Breast epithelium (tissue), 4 donors: ENCODE data around the gene ANXA5. TPM values are rescaled to one million over a fixed set of nuclear protein-coding genes. Genes with fewer than 3 reads are reported as not detected.
"Not testable (repeated sequence)": the region's sequence is repeated elsewhere in the genome, so short reads cannot be mapped to it uniquely, and the experiment has no call there.

ENCODE experiments used
- DNase-seq, 2 donors: peaks; one replicate each; pipeline ENCODE4 v3.0.0-alpha.2; 2019; ENCODE audit warnings: low spot score in 2 of 2
- H3K27ac ChIP-seq, 2 donors: fragments of 200-600 bp; sonication (generic) in 1 of 2; one replicate each; pipeline ENCODE4 v1.5.1; 2016 to 2019; ENCODE audit warnings: mild to moderate bottlenecking in 1 of 2
- H3K27me3 ChIP-seq, 2 donors: fragments of 200-600 bp; sonication (generic) in 1 of 2; one replicate each; pipeline versions ENCODE4 v1.5.1 to v1.6.0; 2017 to 2019; ENCODE audit warnings: control low read depth in 1 of 2, mild to moderate bottlenecking in 1 of 2
- H3K36me3 ChIP-seq: fragments of 200-600 bp; one replicate; pipeline ENCODE4 v1.5.1; 2019
- H3K4me1 ChIP-seq, 2 donors: fragments of 200-600 bp; sonication (generic); one replicate each; pipeline ENCODE4 v1.5.1; 2016 to 2019; ENCODE audit warnings: control low read depth in 1 of 2
- H3K4me3 ChIP-seq, 3 donors: fragments of 200-600 bp; sonication (generic); 1 replicate in 2 of 3; 2 replicates in 1 of 3; pipeline ENCODE4 v1.5.1; 2016 to 2019; ENCODE audit warnings: mild to moderate bottlenecking in 3 of 3, moderate library complexity in 2 of 3
- H3K9me3 ChIP-seq, 2 donors: fragments of 200-600 bp; sonication (generic) in 1 of 2; one replicate each; pipeline ENCODE4 v1.5.1; 2016 to 2019; ENCODE audit warnings: control low read depth in 1 of 2
- CTCF ChIP-seq, 3 donors: fragments of 450-650 bp; IDR thresholded peaks; one replicate each; pipeline ENCODE4 v1.5.1; 2016 to 2017; ENCODE audit warnings: antibody characterized with exemption in 3 of 3, mild to moderate bottlenecking in 3 of 3, moderate library complexity in 3 of 3
- POLR2A ChIP-seq: fragments of 450-650 bp; IDR thresholded peaks from one replicate; pipeline ENCODE4 v1.6.1; 2016; ENCODE audit warnings: antibody characterized with exemption, mild to moderate bottlenecking, moderate library complexity
- POLR2AphosphoS5 ChIP-seq, 3 donors: sonication (generic); formaldehyde crosslinking; IDR thresholded peaks; one replicate each; pipeline ENCODE4 v1.6.1; 2017; ENCODE audit warnings: antibody characterized with exemption in 3 of 3
- intact Hi-C: fragments of 100-400 bp; cut with DNase I; formaldehyde crosslinking; loops from one replicate; pipeline ENCODE4 v1.15.1; 2023; ENCODE audit warnings: low total_unique reads
- total RNA-seq, 3 donors: library from RNA; depleted of rRNA; stranded (reverse); fragments of >200 nt; gene quantifications; one replicate each; pipeline ENCODE4 v1.1.0, GENCODE V29; 2016

ANXA5 gene
- total RNA-seq, 3 donors from 2014 or later: 286 to 430 (median 292) TPM

GRCh38 chr4:121733942-121734341 lies 37.2 kb upstream of the ANXA5 start:
- Histone ChIP-seq H3K9me3 (no peaks in the 10 kb centered on the region), H3K36me3 (no peaks in the 10 kb centered on the region), H3K4me3 (no peak overlapping the region), H3K4me1 (no peaks in the 10 kb centered on the region), H3K27me3 (no peaks in the 10 kb centered on the region), H3K27ac (no peak overlapping the region)
- no peak for DNase-seq
- intact Hi-C loops: no loop called here
- TF ChIP-seq POLR2AphosphoS5 (IDR thresholded peaks at IDR 0.05) (no peak), CTCF (IDR thresholded peaks at IDR 0.05) (no peak), POLR2A (no peak)

DNA sequence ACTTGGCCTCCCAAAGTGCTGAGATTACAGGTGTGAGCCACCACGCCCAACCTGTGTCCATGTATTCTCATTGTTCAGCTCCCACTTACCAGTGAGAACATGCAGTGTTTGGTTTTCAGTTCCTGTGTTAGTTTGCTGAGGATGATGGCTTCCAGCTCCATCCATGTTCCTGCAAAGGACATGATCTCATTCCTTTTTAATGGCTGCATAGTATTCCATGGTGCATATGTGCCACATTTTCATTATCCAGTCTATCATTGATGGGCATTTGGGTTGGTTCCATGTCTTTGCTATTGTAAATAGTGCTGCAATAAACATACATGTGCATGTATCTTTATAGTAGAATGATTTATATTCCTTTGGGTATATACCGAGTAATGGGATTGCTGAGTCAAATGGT lies 33.0 kb upstream of the ANXA5 start:
- H3K4me3 ChIP-seq, H3K27ac ChIP-seq, H3K36me3 ChIP-seq, H3K27me3 ChIP-seq, DNase-seq, H3K4me1 ChIP-seq, intact Hi-C loops, H3K9me3 ChIP-seq: not testable (repeated sequence)

DNA sequence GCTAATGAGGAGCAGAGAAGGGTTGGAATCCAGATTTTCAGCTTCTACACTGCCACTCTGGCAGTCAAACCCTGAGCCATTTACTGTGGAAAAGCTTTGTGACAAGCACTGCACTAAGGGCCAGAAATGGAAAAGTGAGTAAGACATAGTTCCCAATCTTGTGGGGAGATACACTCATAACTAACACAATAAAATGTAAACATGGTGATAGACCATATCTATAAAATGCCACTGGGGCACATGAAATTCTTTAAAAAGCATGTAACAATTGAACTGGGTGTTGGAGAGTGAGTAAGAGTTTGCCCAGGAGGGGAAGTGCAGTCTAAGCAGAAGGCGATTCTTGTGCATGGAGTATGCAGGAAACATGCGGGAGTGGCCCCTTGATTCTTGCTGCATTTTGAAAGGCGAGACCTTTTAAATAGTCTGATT lies 32.0 kb upstream of the ANXA5 start:
- H3K4me3 ChIP-seq: no peak overlapping the region
- no peak for TF ChIP-seq CTCF (IDR thresholded peaks at IDR 0.05)
- no peaks in the 10 kb centered on the region for H3K27me3 ChIP-seq
- no peak overlapping the region for H3K27ac ChIP-seq
- no peaks in the 10 kb centered on the region for H3K9me3 ChIP-seq
- H3K36me3 ChIP-seq: no peaks in the 10 kb centered on the region
- intact Hi-C loops: no loop called here
- no peak for DNase-seq
- no peaks in the 10 kb centered on the region for H3K4me1 ChIP-seq

DNA sequence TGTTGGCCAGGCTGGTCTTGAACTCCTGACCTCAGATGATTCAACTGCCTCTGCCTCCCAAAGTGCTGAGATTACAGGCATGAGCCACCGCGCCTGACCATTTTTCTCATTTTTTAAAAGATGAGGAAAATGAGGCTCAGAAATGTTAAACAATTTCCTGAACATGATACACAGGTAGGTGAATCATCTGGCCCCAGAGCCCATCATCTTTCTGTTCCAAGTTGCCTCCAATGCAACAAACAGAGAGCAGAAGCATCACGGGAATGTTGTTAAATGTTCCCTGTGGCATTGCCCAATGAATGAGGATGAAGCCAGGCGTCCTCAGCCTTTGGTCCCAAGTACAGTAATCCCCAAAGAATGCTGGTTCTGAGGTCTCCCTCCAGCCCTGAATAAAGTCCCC lies 31.3 kb upstream of the ANXA5 start:
- TF ChIP-seq POLR2A (no peak), CTCF (IDR thresholded peaks at IDR 0.05) (no peak), POLR2AphosphoS5 (IDR thresholded peaks at IDR 0.05) (no peak)
- H3K27me3 ChIP-seq: no peaks in the 10 kb centered on the region
- H3K4me1 ChIP-seq: no peaks in the 10 kb centered on the region
- H3K4me3 ChIP-seq: no peak overlapping the region
- no peak for DNase-seq
- intact Hi-C loops: no loop called here
- H3K36me3 ChIP-seq: no peaks in the 10 kb centered on the region
- H3K27ac ChIP-seq: no peak overlapping the region
- H3K9me3 ChIP-seq: no peaks in the 10 kb centered on the region

DNA sequence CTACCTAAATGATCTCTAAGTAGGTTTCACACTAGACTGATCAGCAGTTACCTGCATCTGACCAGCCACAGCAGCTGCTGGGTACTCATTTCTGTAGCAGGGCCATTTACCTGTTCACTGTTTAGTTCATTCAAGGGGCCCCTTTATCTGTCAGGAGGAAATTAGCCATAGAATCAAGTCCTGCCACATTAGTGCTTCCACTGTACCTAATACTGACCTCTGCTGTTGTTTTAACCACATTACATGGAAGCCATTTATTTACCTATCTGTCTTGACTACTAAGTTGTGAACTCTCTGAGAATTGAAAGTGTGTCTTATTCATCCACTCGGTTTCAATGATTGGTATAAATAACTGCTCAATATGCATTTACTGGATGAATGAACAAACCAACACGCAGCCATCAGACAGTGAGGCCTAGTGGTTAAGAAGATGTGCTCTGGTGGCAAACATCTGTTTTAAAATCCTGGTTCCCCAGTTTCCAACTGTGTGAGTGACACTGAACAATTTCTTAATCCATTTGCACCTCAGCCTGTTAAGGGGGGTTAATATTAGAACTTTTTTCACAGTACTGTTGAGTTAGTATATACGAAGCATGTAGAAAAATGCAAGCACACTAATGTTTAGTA lies 30.0 kb upstream of the ANXA5 start:
- H3K36me3 ChIP-seq: no peaks in the 10 kb centered on the region
- H3K27ac ChIP-seq: no peak overlapping the region
- H3K27me3 ChIP-seq: no peaks in the 10 kb centered on the region
- no peaks in the 10 kb centered on the region for H3K9me3 ChIP-seq
- no peak overlapping the region for H3K4me3 ChIP-seq
- TF ChIP-seq POLR2A: no peak
- TF ChIP-seq CTCF (IDR thresholded peaks at IDR 0.05): peak; percentile 31 to 76 (median 59)
- intact Hi-C loops: no loop called here
- no peak for DNase-seq
- no peaks in the 10 kb centered on the region for H3K4me1 ChIP-seq

- DNase-seq: no peak
- Histone ChIP-seq H3K36me3 (no peaks in the 10 kb centered on the region), H3K27me3 (no peaks in the 10 kb centered on the region), H3K4me1 (no peaks in the 10 kb centered on the region), H3K9me3 (no peaks in the 10 kb centered on the region), H3K4me3 (no peak overlapping the region), H3K27ac (no peak overlapping the region)
- intact Hi-C loops: no loop called here
- no peak for TF ChIP-seq CTCF (IDR thresholded peaks at IDR 0.05)
- no peak for TF ChIP-seq POLR2AphosphoS5 (IDR thresholded peaks at IDR 0.05)
- no peak for TF ChIP-seq POLR2A
These were observed 27.9 kb upstream of the ANXA5 start for GRCh38 chr4:121724671-121725070.
